Testis (tissue), 2 donors: Measurements from ENCODE around the gene SWAP70.

Source experiments
- CTCF ChIP-seq, 3 experiments: fragments of 450-650 bp in 2 of 3; fragments of 200-600 bp in 1 of 3; sonication (generic) in 1 of 3; IDR thresholded peaks; one replicate each; pipeline ENCODE4 v1.5.1; 2016 to 2019; ENCODE audit warnings: antibody characterized with exemption in 3 of 3, mild to moderate bottlenecking in 2 of 3, moderate library complexity in 1 of 3
- POLR2A ChIP-seq: fragments of 450-650 bp; IDR thresholded peaks from one replicate; pipeline ENCODE4 v1.6.1; 2017; ENCODE audit warnings: antibody characterized with exemption, mild to moderate bottlenecking, moderate library complexity

- TF ChIP-seq POLR2A (no peak), CTCF (IDR thresholded peaks at IDR 0.05) (no peak)
These were observed 48.8 kb upstream of the SWAP70 start for GRCh38 chr11:9615031-9615451.
